Endodermal cell (in vitro differentiated cells): ENCODE measurements around the gene EIF2AK2. TPM values are rescaled to one million over a fixed set of nuclear protein-coding genes. Genes with fewer than 3 reads are reported as not detected.

Source experiments
- DNase-seq: peaks from one replicate; pipeline ENCODE4 v3.0.0-alpha.2; 2017
- H3K27ac ChIP-seq: 2 replicates; pipeline ENCODE4 v1.5.1; 2013; ENCODE audit warnings: mild to moderate bottlenecking, low read depth, low read length, moderate library complexity
- H3K27me3 ChIP-seq: 2 replicates; pipeline ENCODE4 v1.6.1; 2013; ENCODE audit warnings: mild to moderate bottlenecking, low read length, moderate library complexity; ENCODE audit not compliant: insufficient read depth, control insufficient read depth, poor library complexity, severe bottlenecking
- H3K36me3 ChIP-seq: 2 replicates; pipeline ENCODE4 v1.7.0; 2013; ENCODE audit warnings: mild to moderate bottlenecking, low read length, moderate library complexity; ENCODE audit not compliant: control insufficient read depth, insufficient read depth
- H3K4me1 ChIP-seq: one replicate; pipeline ENCODE4 v1.7.0; 2013; ENCODE audit warnings: low read length; ENCODE audit not compliant: control insufficient read depth, insufficient read depth
- H3K4me3 ChIP-seq: 2 replicates; pipeline ENCODE4 v1.5.1; 2013; ENCODE audit warnings: mild to moderate bottlenecking, low read length, moderate library complexity
- H3K9ac ChIP-seq: 2 replicates; pipeline ENCODE4 v1.6.1; 2013; ENCODE audit warnings: mild to moderate bottlenecking, low read length, moderate library complexity; ENCODE audit not compliant: poor library complexity, severe bottlenecking; ENCODE audit errors: extremely low read depth
- H3K9me3 ChIP-seq: 2 replicates; pipeline ENCODE4 v1.6.1; 2013; ENCODE audit warnings: mild to moderate bottlenecking, low read length, moderate library complexity; ENCODE audit not compliant: control insufficient read depth
- H3K27ac Mint-ChIP-seq: 2 replicates; pipeline ENCODE4 v1.8.0; 2020; ENCODE audit warnings: mixed read lengths
- H3K27me3 Mint-ChIP-seq: 2 replicates; pipeline ENCODE4 v1.8.0; 2021; ENCODE audit warnings: mild to moderate bottlenecking, mixed read lengths; ENCODE audit not compliant: insufficient read depth
- H3K36me3 Mint-ChIP-seq: 2 replicates; pipeline ENCODE4 v1.8.0; 2020; ENCODE audit warnings: low read depth, mixed read lengths
- H3K4me1 Mint-ChIP-seq: 2 replicates; pipeline ENCODE4 v1.8.0; 2020; ENCODE audit warnings: mixed read lengths
- H3K4me3 Mint-ChIP-seq: 2 replicates; pipeline ENCODE4 v1.8.0; 2020; ENCODE audit warnings: mild to moderate bottlenecking, moderate library complexity, mixed read lengths
- H3K9me3 Mint-ChIP-seq: 2 replicates; pipeline ENCODE4 v1.8.0; 2020; ENCODE audit warnings: mild to moderate bottlenecking, mixed read lengths
- CTCF ChIP-seq: fragments of 200-600 bp; sonication (generic); conservative IDR thresholded peaks from 2 replicates; pipeline ENCODE4 v1.5.0; 2021; ENCODE audit warnings: antibody characterized with exemption, mild to moderate bottlenecking
- WGBS, 2 experiments: methylation state at CpG; one replicate each; pipeline versions ENCODE4 v1.1.5 to v1.1.7; 2013; ENCODE audit warnings: missing lambda C conversion rate in 2 of 2, mixed read lengths in 1 of 2; ENCODE audit not compliant: insufficient coverage in 1 of 2, insufficient read length in 1 of 2; 5-methylcytosine and 5-hydroxymethylcytosine counted together
- total RNA-seq, 2 donors: library from RNA; stranded (reverse); fragmentation: NEBNext Ultra II Directional in 1 of 2; extraction: Animal tissue kit (Norgen Biotek cat#: 25700) in 1 of 2; gene quantifications; 2 replicates in 1 of 2; 3 replicates in 1 of 2; pipeline ENCODE4 v1.2.1, GENCODE V29; 2021

Gene EIF2AK2
- total RNA-seq, 2 donors from 2014 or later = 35.4 to 41.2 TPM

DNA sequence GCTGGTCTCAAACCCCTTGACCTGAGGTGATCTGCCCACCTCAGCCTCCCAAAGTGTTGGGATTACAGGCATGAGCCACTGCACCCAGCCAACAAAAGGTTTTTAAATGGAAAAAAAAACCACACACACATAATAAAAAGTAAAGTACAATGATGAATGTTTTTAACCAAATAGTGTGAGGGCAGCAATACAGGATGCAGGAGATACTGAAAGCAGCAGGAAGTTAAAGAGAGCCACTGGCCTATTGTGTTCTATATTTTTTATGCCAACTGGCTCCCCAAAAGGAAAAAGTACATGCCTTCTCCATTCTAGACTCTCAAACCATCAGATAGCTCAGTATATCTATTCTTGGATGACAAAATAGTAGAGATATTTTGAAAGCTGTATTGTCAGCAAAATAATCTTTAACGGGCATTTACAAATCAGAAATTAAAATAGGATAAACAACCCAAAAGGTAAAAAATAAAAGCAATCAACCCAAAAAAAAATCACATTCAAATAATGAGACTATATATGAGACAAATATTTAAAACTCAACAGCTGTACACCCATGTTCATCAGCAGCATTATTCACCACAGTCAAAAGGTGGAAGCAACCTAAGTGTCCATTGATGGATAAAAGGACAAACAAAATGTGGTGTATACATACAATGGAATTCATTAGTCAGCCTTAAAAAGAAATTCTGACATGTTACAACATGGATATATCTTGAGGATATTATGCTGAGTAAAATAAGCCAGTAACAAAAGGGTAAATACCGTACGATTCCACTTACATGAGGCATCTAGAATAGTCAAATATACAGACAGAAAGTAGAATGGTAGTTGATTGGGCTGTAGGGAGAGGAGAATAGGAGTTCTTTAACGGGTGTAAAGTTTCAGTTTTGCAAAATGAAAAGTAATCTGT, 46.2 kb downstream of the EIF2AK2 start:
- no peaks in the 10 kb centered on the region for H3K27me3 Mint-ChIP-seq
- no peak overlapping the region for H3K27ac Mint-ChIP-seq
- no peaks in the 10 kb centered on the region for H3K9me3 ChIP-seq
- H3K36me3 Mint-ChIP-seq = peaks cover 50% of the 10 kb centered on the region
- 94 to 98% methylated on average over 2 to 3 of the region's 4 CpGs for WGBS, 2 experiments
- no peak overlapping the region for H3K27ac ChIP-seq
- no peak overlapping the region for H3K4me3 ChIP-seq
- no peaks in the 10 kb centered on the region for H3K4me1 ChIP-seq
- no peak for DNase-seq
- H3K36me3 ChIP-seq = peaks cover 38% of the 10 kb centered on the region
- H3K9me3 Mint-ChIP-seq = no peaks in the 10 kb centered on the region
- no peaks in the 10 kb centered on the region for H3K27me3 ChIP-seq
- H3K4me1 Mint-ChIP-seq = peaks cover 2% of the 10 kb centered on the region
- TF ChIP-seq CTCF = no peak
- no peak overlapping the region for H3K4me3 Mint-ChIP-seq
- H3K9ac ChIP-seq = no peak overlapping the region

DNA sequence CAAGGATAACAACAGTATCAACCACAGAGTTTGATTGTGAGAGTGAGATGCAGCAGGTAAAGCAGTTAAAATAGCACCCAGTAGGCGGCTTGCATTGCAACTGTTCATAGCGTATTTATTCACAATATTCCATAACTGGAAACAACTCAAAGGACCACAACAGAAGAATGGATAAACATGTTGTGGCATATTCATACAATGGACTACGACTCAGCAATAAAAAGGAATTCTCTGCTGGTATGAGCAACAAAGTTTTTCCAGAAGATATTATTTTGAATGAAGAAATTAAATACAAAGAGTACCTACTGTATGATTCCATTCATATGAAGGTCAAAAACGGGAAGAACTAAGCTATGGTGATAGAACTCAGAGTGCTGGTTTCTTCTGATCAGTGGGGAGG, 47.3 kb downstream of the EIF2AK2 start:
- 94 to 100% methylated on average over 2 to 4 of the region's 4 CpGs for WGBS, 2 experiments
- H3K36me3 Mint-ChIP-seq = peaks cover 53% of the 10 kb centered on the region
- H3K36me3 ChIP-seq = peaks cover 44% of the 10 kb centered on the region
- H3K4me3 ChIP-seq = no peak overlapping the region
- H3K27ac Mint-ChIP-seq = no peak overlapping the region
- no peak overlapping the region for H3K4me3 Mint-ChIP-seq
- H3K9ac ChIP-seq = no peak overlapping the region
- no peaks in the 10 kb centered on the region for H3K4me1 ChIP-seq
- H3K9me3 Mint-ChIP-seq = no peaks in the 10 kb centered on the region
- H3K9me3 ChIP-seq = no peaks in the 10 kb centered on the region
- H3K27ac ChIP-seq = no peak overlapping the region
- no peak for DNase-seq
- H3K4me1 Mint-ChIP-seq = peaks cover 3% of the 10 kb centered on the region
- TF ChIP-seq CTCF = no peak
- no peaks in the 10 kb centered on the region for H3K27me3 Mint-ChIP-seq
- H3K27me3 ChIP-seq = no peaks in the 10 kb centered on the region

- Mint-ChIP-seq H3K9me3 (no peaks in the 10 kb centered on the region), H3K27ac (peak overlapping the region; percentile 26), H3K36me3 (peaks cover 44% of the 10 kb centered on the region), H3K4me1 (peaks cover 3% of the 10 kb centered on the region), H3K27me3 (no peaks in the 10 kb centered on the region), H3K4me3 (no peak overlapping the region)
- Histone ChIP-seq H3K9ac (no peak overlapping the region), H3K36me3 (peaks cover 39% of the 10 kb centered on the region), H3K4me3 (no peak overlapping the region), H3K4me1 (no peaks in the 10 kb centered on the region), H3K27ac (no peak overlapping the region), H3K27me3 (no peaks in the 10 kb centered on the region), H3K9me3 (no peaks in the 10 kb centered on the region)
- TF ChIP-seq CTCF = no peak
- DNase-seq = no peak
- WGBS, 2 experiments = 90 to 92% methylated on average over 3 to 5 of the region's 5 CpGs
These were observed 51.6 kb downstream of the EIF2AK2 start for GRCh38 chr2:37105150-37105549.
